ENCODE data around the gene INSM1. TPM values are rescaled to one million over a fixed set of nuclear protein-coding genes. Genes with fewer than 3 reads are reported as not detected.

Gene INSM1
- total RNA-seq (not detected), polyA plus RNA-seq (ENCODE audit: insufficient read length in 6 of 6) (1 to 10 TPM in 2 of 6 donors, under 1 TPM in 4; 0.41 to 2.0 (median 0.69) TPM)
- long read RNA-seq, donor 1, result 0 reads
- long read RNA-seq, donor 2, partial matches to known transcripts, result 0 of 4 reads
- long read RNA-seq, donor 2, other reads (novel, unspliced or antisense), result 0 of 4 reads
- long read RNA-seq, donor 3, partial matches to known transcripts, result 0 of 3 reads
- long read RNA-seq, donor 3, other reads (novel, unspliced or antisense), result 0 of 3 reads
- long read RNA-seq, donor 4, result 0 reads
- long read RNA-seq, donor 5, partial matches to known transcripts, result 0 of 3 reads
- long read RNA-seq, donor 5, other reads (novel, unspliced or antisense), result 0 of 3 reads
- long read RNA-seq, donor 6, partial matches to known transcripts, result 0 of 4 reads
- long read RNA-seq, donor 6, other reads (novel, unspliced or antisense), result 0 of 4 reads
- long read RNA-seq, donor 7, partial matches to known transcripts, result 0 of 1 reads
- long read RNA-seq, donor 7, other reads (novel, unspliced or antisense), result 0 of 1 reads
- long read RNA-seq, donor 8, partial matches to known transcripts, result 0 of 1 reads
- long read RNA-seq, donor 8, other reads (novel, unspliced or antisense), result 0 of 1 reads
- long read RNA-seq, donor 9, result 0 reads
- long read RNA-seq, donor 10, result 0 reads
- long read RNA-seq, donor 11, result 0 reads
- long read RNA-seq, donor 12, partial matches to known transcripts, result 0 of 1 reads
- long read RNA-seq, donor 12, other reads (novel, unspliced or antisense), result 0 of 1 reads

GRCh38 chr20:20367575-20368417 is at the start of gene INSM1:
Gene INSM1 (plus strand): TSS chr20:20368104. CDS start chr20:20368268, 164 bp downstream.
- TF ChIP-seq CTCF (IDR thresholded peaks at IDR 0.05), result no peak
- H3K4me1 ChIP-seq, result peaks cover 5 to 52% of the 10 kb centered on the region in 2 donors
- ATAC-seq (no peak), DNase-seq (no peak)
- H3K27ac ChIP-seq, result no peak within 1 kb of the TSS
- H3K9me3 ChIP-seq, result no peaks in the 10 kb centered on the region
- H3K36me3 ChIP-seq, result no peaks in the 10 kb centered on the region
- H3K4me3 ChIP-seq, result peak within 1 kb of the TSS in 1 of 2 donors; percentile 24
- peaks cover 94 to 100% of the 10 kb centered on the region in 2 donors for H3K27me3 ChIP-seq
- intact Hi-C loops (cut with DNase I), result loop anchor here in 1 of 2 donors (10.0 kb wide), 1 partner anchor 197 kb away; no protein-coding TSS in a partner anchor

GRCh38 chr20:20318365-20319161 is 49.3 kb upstream of the INSM1 start:
- peaks cover 0 to 4% of the 10 kb centered on the region in 2 donors for H3K27me3 ChIP-seq
- H3K9me3 ChIP-seq, result peaks cover 0 to 5% of the 10 kb centered on the region in 2 donors
- ATAC-seq (peak; percentile 81), DNase-seq (peak in 2 of 4 donors; percentile 32 to 59)
- H3K4me1 ChIP-seq, result peaks cover 0 to 6% of the 10 kb centered on the region in 2 donors
- no peaks in the 10 kb centered on the region for H3K36me3 ChIP-seq
- no peak overlapping the region for H3K27ac ChIP-seq
- H3K4me3 ChIP-seq, result no peak overlapping the region
- intact Hi-C loops (cut with DNase I), result no loop called here
- TF ChIP-seq CTCF (IDR thresholded peaks at IDR 0.05), result no peak

DNA sequence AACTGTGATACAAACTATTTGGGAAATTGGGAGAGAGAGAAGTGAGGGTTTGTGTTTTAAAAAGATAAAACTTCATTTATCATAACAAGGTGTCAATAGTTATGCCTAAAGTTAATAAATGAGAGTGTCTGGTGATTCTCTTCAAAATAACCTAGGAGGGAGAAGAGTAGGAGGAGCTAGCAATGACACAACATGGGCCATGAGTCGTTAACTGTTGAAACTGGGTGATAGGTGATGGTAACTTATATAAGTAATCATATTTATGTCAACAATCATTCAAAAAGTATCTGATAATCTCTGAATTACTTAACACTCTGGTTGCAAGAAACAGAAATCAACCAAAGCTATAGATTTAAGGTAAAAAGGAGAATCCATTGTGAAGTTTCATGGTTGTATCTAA is 46.8 kb upstream of the INSM1 start:
- DNase-seq, result no peak
- H3K9me3 ChIP-seq, result peaks cover 0 to 5% of the 10 kb centered on the region in 2 donors
- no peak overlapping the region for H3K27ac ChIP-seq
- ATAC-seq, result no peak
- peaks cover 0 to 6% of the 10 kb centered on the region in 2 donors for H3K4me1 ChIP-seq
- intact Hi-C loops (cut with DNase I), result no loop called here
- no peak for TF ChIP-seq CTCF (IDR thresholded peaks at IDR 0.05)
- no peaks in the 10 kb centered on the region for H3K36me3 ChIP-seq
- peaks cover 0 to 4% of the 10 kb centered on the region in 2 donors for H3K27me3 ChIP-seq
- H3K4me3 ChIP-seq, result no peak overlapping the region

GRCh38 chr20:20321917-20322316 is 46.0 kb upstream of the INSM1 start:
- no peak overlapping the region for H3K4me3 ChIP-seq
- intact Hi-C loops (cut with DNase I), result no loop called here
- TF ChIP-seq CTCF (IDR thresholded peaks at IDR 0.05), result no peak
- H3K36me3 ChIP-seq, result no peaks in the 10 kb centered on the region
- peaks cover 0 to 4% of the 10 kb centered on the region in 2 donors for H3K27me3 ChIP-seq
- H3K4me1 ChIP-seq, result peaks cover 0 to 6% of the 10 kb centered on the region in 2 donors
- H3K9me3 ChIP-seq, result peaks cover 0 to 5% of the 10 kb centered on the region in 2 donors
- DNase-seq (no peak), ATAC-seq (no peak)
- no peak overlapping the region for H3K27ac ChIP-seq
